ENCODE results near the gene CASZ1.

The CASZ1 gene

GRCh38 chr1:10782491-10783244 lies 13.8 kb downstream of the CASZ1 start:
- no peak overlapping the region for H3K27ac ChIP-seq (ENCODE audit: low read length)
- DNase-seq (ENCODE audit: low read depth, low spot score) = no peak
- H3K27me3 ChIP-seq (ENCODE audit: control insufficient read depth, insufficient read depth, low read length) = no peaks in the 10 kb centered on the region
- H3K9me3 ChIP-seq (ENCODE audit: control insufficient read depth, insufficient read depth, low read length) = no peaks in the 10 kb centered on the region
- H3K36me3 ChIP-seq (ENCODE audit: control insufficient read depth, insufficient read depth, low read length) = no peaks in the 10 kb centered on the region
- no peaks in the 10 kb centered on the region; the same call in 1 of the 2 replicates for H3K4me1 ChIP-seq (ENCODE audit: control insufficient read depth, insufficient read depth, low read length)
- no peak overlapping the region for H3K4me3 ChIP-seq (ENCODE audit: low read length)
- WGBS (ENCODE audit: insufficient coverage, insufficient read length) = no CpG with 5 or more reads among the region's 24 CpGs

GRCh38 chr1:10781137-10781536 lies 15.3 kb downstream of the CASZ1 start:
- Histone ChIP-seq H3K27me3 (ENCODE audit: control insufficient read depth, insufficient read depth, low read length) (no peaks in the 10 kb centered on the region), H3K4me3 (ENCODE audit: low read length) (no peak overlapping the region), H3K9me3 (ENCODE audit: control insufficient read depth, insufficient read depth, low read length) (no peaks in the 10 kb centered on the region), H3K4me1 (ENCODE audit: control insufficient read depth, insufficient read depth, low read length) (no peaks in the 10 kb centered on the region; the same call in 1 of the 2 replicates), H3K36me3 (ENCODE audit: control insufficient read depth, insufficient read depth, low read length) (no peaks in the 10 kb centered on the region), H3K27ac (ENCODE audit: low read length) (no peak overlapping the region)
- no peak for DNase-seq (ENCODE audit: low read depth, low spot score)
- WGBS (ENCODE audit: insufficient coverage, insufficient read length) = no CpG with 5 or more reads among the region's 8 CpGs

GRCh38 chr1:10779841-10780240 lies 16.6 kb downstream of the CASZ1 start:
- no CpG with 5 or more reads among the region's 10 CpGs for WGBS (ENCODE audit: insufficient coverage, insufficient read length)
- Histone ChIP-seq H3K27me3 (ENCODE audit: control insufficient read depth, insufficient read depth, low read length) (no peaks in the 10 kb centered on the region), H3K9me3 (ENCODE audit: control insufficient read depth, insufficient read depth, low read length) (no peaks in the 10 kb centered on the region), H3K4me1 (ENCODE audit: control insufficient read depth, insufficient read depth, low read length) (no peaks in the 10 kb centered on the region; the same call in 1 of the 2 replicates), H3K4me3 (ENCODE audit: low read length) (no peak overlapping the region), H3K27ac (ENCODE audit: low read length) (no peak overlapping the region), H3K36me3 (ENCODE audit: control insufficient read depth, insufficient read depth, low read length) (no peaks in the 10 kb centered on the region)
- no peak for DNase-seq (ENCODE audit: low read depth, low spot score)

GRCh38 chr1:10779201-10779600 lies 17.2 kb downstream of the CASZ1 start:
- Histone ChIP-seq H3K4me3 (ENCODE audit: low read length) (no peak overlapping the region), H3K27ac (ENCODE audit: low read length) (no peak overlapping the region), H3K9me3 (ENCODE audit: control insufficient read depth, insufficient read depth, low read length) (no peaks in the 10 kb centered on the region), H3K27me3 (ENCODE audit: control insufficient read depth, insufficient read depth, low read length) (no peaks in the 10 kb centered on the region), H3K4me1 (ENCODE audit: control insufficient read depth, insufficient read depth, low read length) (no peaks in the 10 kb centered on the region; the same call in 1 of the 2 replicates), H3K36me3 (ENCODE audit: control insufficient read depth, insufficient read depth, low read length) (no peaks in the 10 kb centered on the region)
- no peak for DNase-seq (ENCODE audit: low read depth, low spot score)
- WGBS (ENCODE audit: insufficient coverage, insufficient read length) = no CpG with 5 or more reads among the region's 18 CpGs

- DNase-seq (ENCODE audit: low read depth, low spot score) = no peak
- no peaks in the 10 kb centered on the region; the same call in 1 of the 2 replicates for H3K4me1 ChIP-seq (ENCODE audit: control insufficient read depth, insufficient read depth, low read length)
- WGBS (ENCODE audit: insufficient coverage, insufficient read length) = no CpG with 5 or more reads among the region's 10 CpGs
- H3K27me3 ChIP-seq (ENCODE audit: control insufficient read depth, insufficient read depth, low read length) = no peaks in the 10 kb centered on the region
- H3K36me3 ChIP-seq (ENCODE audit: control insufficient read depth, insufficient read depth, low read length) = no peaks in the 10 kb centered on the region
- no peak overlapping the region for H3K27ac ChIP-seq (ENCODE audit: low read length)
- H3K4me3 ChIP-seq (ENCODE audit: low read length) = no peak overlapping the region
- H3K9me3 ChIP-seq (ENCODE audit: control insufficient read depth, insufficient read depth, low read length) = no peaks in the 10 kb centered on the region
Observed at GRCh38 chr1:10778640-10779039, 17.8 kb downstream of the CASZ1 start.

- Histone ChIP-seq H3K27ac (ENCODE audit: low read length) (no peak overlapping the region), H3K27me3 (ENCODE audit: control insufficient read depth, insufficient read depth, low read length) (no peaks in the 10 kb centered on the region), H3K4me1 (ENCODE audit: control insufficient read depth, insufficient read depth, low read length) (peaks cover 3% of the 10 kb centered on the region; the same call in 1 of the 2 replicates), H3K4me3 (ENCODE audit: low read length) (no peak overlapping the region), H3K9me3 (ENCODE audit: control insufficient read depth, insufficient read depth, low read length) (no peaks in the 10 kb centered on the region), H3K36me3 (ENCODE audit: control insufficient read depth, insufficient read depth, low read length) (no peaks in the 10 kb centered on the region)
- no peak for DNase-seq (ENCODE audit: low read depth, low spot score)
- WGBS (ENCODE audit: insufficient coverage, insufficient read length) = 100% methylated on average over 9 of the region's 9 CpGs
Observed at GRCh38 chr1:10777749-10778574, 18.5 kb downstream of the CASZ1 start.

GRCh38 chr1:10776190-10776905 lies 20.1 kb downstream of the CASZ1 start:
- H3K27me3 ChIP-seq (ENCODE audit: control insufficient read depth, insufficient read depth, low read length) = no peaks in the 10 kb centered on the region
- no CpG with 5 or more reads among the region's 14 CpGs for WGBS (ENCODE audit: insufficient coverage, insufficient read length)
- H3K36me3 ChIP-seq (ENCODE audit: control insufficient read depth, insufficient read depth, low read length) = no peaks in the 10 kb centered on the region
- no peak overlapping the region for H3K27ac ChIP-seq (ENCODE audit: low read length)
- no peaks in the 10 kb centered on the region for H3K9me3 ChIP-seq (ENCODE audit: control insufficient read depth, insufficient read depth, low read length)
- DNase-seq (ENCODE audit: low read depth, low spot score) = no peak
- H3K4me3 ChIP-seq (ENCODE audit: low read length) = no peak overlapping the region
- H3K4me1 ChIP-seq (ENCODE audit: control insufficient read depth, insufficient read depth, low read length) = peaks cover 3% of the 10 kb centered on the region; the same call in 1 of the 2 replicates

- Histone ChIP-seq H3K4me3 (ENCODE audit: low read length) (no peak overlapping the region), H3K27ac (ENCODE audit: low read length) (no peak overlapping the region), H3K9me3 (ENCODE audit: control insufficient read depth, insufficient read depth, low read length) (no peaks in the 10 kb centered on the region), H3K36me3 (ENCODE audit: control insufficient read depth, insufficient read depth, low read length) (no peaks in the 10 kb centered on the region), H3K4me1 (ENCODE audit: control insufficient read depth, insufficient read depth, low read length) (peaks cover 3% of the 10 kb centered on the region; the same call in 1 of the 2 replicates), H3K27me3 (ENCODE audit: control insufficient read depth, insufficient read depth, low read length) (no peaks in the 10 kb centered on the region)
- WGBS (ENCODE audit: insufficient coverage, insufficient read length) = no CpG with 5 or more reads among the region's 9 CpGs
- no peak for DNase-seq (ENCODE audit: low read depth, low spot score)
Observed at GRCh38 chr1:10775763-10776162, 20.7 kb downstream of the CASZ1 start.

GRCh38 chr1:10774615-10775310 lies 21.7 kb downstream of the CASZ1 start:
- no CpG with 5 or more reads among the region's 17 CpGs for WGBS (ENCODE audit: insufficient coverage, insufficient read length)
- Histone ChIP-seq H3K36me3 (ENCODE audit: control insufficient read depth, insufficient read depth, low read length) (no peaks in the 10 kb centered on the region), H3K4me3 (ENCODE audit: low read length) (no peak overlapping the region), H3K27ac (ENCODE audit: low read length) (no peak overlapping the region), H3K27me3 (ENCODE audit: control insufficient read depth, insufficient read depth, low read length) (no peaks in the 10 kb centered on the region), H3K9me3 (ENCODE audit: control insufficient read depth, insufficient read depth, low read length) (no peaks in the 10 kb centered on the region), H3K4me1 (ENCODE audit: control insufficient read depth, insufficient read depth, low read length) (peaks cover 3% of the 10 kb centered on the region; the same call in 1 of the 2 replicates)
- DNase-seq (ENCODE audit: low read depth, low spot score) = no peak

Measured in iPS DF 6.9 (cell line).